PFSK-1 (cell line): Measurements from ENCODE around the gene CDH1.

Experiments used
- FOXP2 ChIP-seq: optimal IDR thresholded peaks from 2 replicates; pipeline ENCODE3; 2011; ENCODE audit warnings: borderline replicate concordance, control low read depth, inconsistent platforms; ENCODE audit not compliant: insufficient read depth; ENCODE audit errors: extremely low read length, extremely low read depth
- POLR2AphosphoS5 ChIP-seq: IDR thresholded peaks from 2 replicates; pipeline ENCODE4 v1.6.1; 2012; ENCODE audit warnings: low read depth, mild to moderate bottlenecking, control low read depth, low read length, moderate library complexity
- SIN3A ChIP-seq: IDR thresholded peaks from 2 replicates; pipeline ENCODE4 v1.6.1; 2012; ENCODE audit warnings: mild to moderate bottlenecking, low read length, moderate library complexity, borderline replicate concordance; ENCODE audit not compliant: insufficient read depth
- TAF1 ChIP-seq: IDR thresholded peaks from 2 replicates; pipeline ENCODE4 v1.6.1; 2012; ENCODE audit warnings: low read length, control low read depth, borderline replicate concordance; ENCODE audit not compliant: insufficient read depth
- TF ChIP-seq, protein P1 (sequence below), 2 experiments: IDR thresholded peaks; 2 replicates each; pipeline versions ENCODE4 v1.6.1 to v1.8.0; 2011 to 2012; ENCODE audit warnings: low read depth in 2 of 2, low read length in 2 of 2, control low read depth in 1 of 2, inconsistent platforms in 1 of 2, mild to moderate bottlenecking in 1 of 2, moderate library complexity in 1 of 2; ENCODE audit not compliant: insufficient read depth in 1 of 2

CDH1 gene

DNA sequence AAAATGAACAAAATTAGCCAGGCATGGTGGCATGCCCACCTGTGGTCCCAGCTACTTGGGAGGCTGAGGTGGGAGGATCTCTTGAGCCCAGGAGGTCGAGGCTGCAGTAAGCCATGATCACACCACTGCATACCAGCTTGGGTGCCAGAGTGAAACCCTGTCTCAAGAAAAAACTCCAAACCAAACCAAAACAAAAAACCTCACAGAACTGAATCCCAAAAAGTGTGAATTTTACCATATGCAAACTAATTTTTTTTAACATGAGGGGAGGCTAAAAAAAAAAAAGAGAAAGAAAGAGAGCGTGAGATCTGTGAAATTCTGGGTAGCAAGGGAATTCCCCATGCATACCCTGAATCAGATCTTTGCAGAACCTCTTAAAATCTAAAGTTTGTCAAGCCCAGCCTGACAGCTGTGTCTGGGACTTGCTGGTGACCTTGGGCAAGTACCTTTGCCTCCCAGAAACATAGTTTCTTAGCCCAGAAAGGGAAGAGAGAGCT lies 17.1 kb upstream of the CDH1 start:
- TF ChIP-seq SIN3A (no peak), TAF1 (no peak), POLR2AphosphoS5 (no peak)

- no peak for TF ChIP-seq SIN3A
These were observed 14.7 kb upstream of the CDH1 start for GRCh38 chr16:68722119-68723024.

GRCh38 chr16:68724797-68725196 lies 12.3 kb upstream of the CDH1 start:
- TF ChIP-seq SIN3A, result no peak
- TF ChIP-seq FOXP2, result no peak
- no peak for TF ChIP-seq TAF1
- TF ChIP-seq POLR2AphosphoS5, result no peak
- TF ChIP-seq, protein P1, sequence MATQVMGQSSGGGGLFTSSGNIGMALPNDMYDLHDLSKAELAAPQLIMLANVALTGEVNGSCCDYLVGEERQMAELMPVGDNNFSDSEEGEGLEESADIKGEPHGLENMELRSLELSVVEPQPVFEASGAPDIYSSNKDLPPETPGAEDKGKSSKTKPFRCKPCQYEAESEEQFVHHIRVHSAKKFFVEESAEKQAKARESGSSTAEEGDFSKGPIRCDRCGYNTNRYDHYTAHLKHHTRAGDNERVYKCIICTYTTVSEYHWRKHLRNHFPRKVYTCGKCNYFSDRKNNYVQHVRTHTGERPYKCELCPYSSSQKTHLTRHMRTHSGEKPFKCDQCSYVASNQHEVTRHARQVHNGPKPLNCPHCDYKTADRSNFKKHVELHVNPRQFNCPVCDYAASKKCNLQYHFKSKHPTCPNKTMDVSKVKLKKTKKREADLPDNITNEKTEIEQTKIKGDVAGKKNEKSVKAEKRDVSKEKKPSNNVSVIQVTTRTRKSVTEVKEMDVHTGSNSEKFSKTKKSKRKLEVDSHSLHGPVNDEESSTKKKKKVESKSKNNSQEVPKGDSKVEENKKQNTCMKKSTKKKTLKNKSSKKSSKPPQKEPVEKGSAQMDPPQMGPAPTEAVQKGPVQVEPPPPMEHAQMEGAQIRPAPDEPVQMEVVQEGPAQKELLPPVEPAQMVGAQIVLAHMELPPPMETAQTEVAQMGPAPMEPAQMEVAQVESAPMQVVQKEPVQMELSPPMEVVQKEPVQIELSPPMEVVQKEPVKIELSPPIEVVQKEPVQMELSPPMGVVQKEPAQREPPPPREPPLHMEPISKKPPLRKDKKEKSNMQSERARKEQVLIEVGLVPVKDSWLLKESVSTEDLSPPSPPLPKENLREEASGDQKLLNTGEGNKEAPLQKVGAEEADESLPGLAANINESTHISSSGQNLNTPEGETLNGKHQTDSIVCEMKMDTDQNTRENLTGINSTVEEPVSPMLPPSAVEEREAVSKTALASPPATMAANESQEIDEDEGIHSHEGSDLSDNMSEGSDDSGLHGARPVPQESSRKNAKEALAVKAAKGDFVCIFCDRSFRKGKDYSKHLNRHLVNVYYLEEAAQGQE (IDR thresholded peaks at IDR 0.05; ENCODE audit: insufficient read depth in 1 of 2, low read depth in 2 of 2, low read length in 2 of 2), result no peak

DNA sequence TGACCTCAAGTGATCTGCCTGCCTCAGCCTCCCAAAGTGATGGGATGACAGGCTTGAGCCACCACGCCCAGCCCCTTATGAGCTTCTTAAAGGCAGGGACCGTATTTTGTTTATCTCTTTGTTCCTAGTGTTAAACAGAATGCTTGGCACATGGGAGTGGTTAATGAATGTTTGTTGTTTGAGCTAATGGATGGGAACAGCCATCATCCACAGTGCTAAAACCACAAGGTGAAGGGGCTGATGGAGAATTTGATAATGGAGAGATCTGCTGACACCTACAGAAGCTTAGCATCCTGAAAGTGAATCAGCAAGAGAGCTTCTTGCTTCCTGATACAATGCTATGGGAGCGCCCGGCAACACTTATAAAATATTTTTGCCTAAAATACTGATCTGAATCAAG lies 8.6 kb upstream of the CDH1 start:
- TF ChIP-seq, protein P1 (IDR thresholded peaks at IDR 0.05; ENCODE audit: insufficient read depth in 1 of 2, low read depth in 2 of 2, low read length in 2 of 2), result no peak
- TF ChIP-seq FOXP2, result no peak
- no peak for TF ChIP-seq SIN3A
- TF ChIP-seq POLR2AphosphoS5, result no peak

- TF ChIP-seq SIN3A (no peak), TAF1 (no peak), POLR2AphosphoS5 (no peak), FOXP2 (no peak)
- TF ChIP-seq, protein P1 (IDR thresholded peaks at IDR 0.05; ENCODE audit: insufficient read depth in 1 of 2, low read depth in 2 of 2, low read length in 2 of 2), result no peak
These were observed 5.5 kb upstream of the CDH1 start for GRCh38 chr16:68731637-68732036.

DNA sequence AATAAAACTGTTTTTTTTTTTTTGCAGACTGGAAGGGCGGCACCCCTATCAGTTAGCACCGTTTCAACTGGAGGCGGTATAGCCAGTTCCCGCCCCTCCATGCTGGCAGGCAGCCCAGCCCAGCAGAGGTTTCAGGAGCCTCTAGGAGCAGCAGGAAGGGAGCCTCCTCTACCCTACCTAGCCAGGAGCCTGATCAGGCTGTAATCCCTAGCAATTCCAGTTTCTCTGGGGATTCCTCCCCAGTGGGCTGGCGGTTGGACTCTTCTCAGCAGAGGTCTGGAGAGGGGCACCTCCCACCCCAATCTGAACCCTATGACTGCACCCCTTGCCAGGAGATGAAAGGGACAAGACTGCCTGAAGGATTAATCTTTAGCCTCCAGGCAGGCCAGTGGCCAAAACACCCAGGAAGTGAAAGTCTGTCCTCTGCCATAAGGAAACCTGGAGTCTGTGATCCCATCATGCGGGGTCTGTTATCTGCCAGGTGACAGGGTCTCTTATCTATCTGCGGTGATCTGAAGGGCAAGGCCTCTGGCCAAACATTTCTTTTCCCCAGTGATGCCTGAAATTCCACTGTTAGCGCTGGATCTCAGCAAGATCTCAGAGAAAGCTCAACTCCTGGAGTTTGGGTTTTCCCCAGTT lies 4.9 kb upstream of the CDH1 start:
- TF ChIP-seq FOXP2 (no peak), POLR2AphosphoS5 (no peak), TAF1 (no peak)
- TF ChIP-seq, protein P1 (IDR thresholded peaks at IDR 0.05; ENCODE audit: insufficient read depth in 1 of 2, low read depth in 2 of 2, low read length in 2 of 2), result no peak
